ENCODE measurements around the gene RAPGEF4.

GRCh38 chr2:172858473-172858745 is 122.8 kb downstream of the RAPGEF4 start:
- no peak for TF ChIP-seq CREB1 (IDR thresholded peaks at IDR 0.05)
- no peak for TF ChIP-seq CTCF (IDR thresholded peaks at IDR 0.05; ENCODE audit: control extremely low read depth in 1 of 3, insufficient read depth in 1 of 3, low read depth in 1 of 3, low read length in 3 of 3)
- no peak for TF ChIP-seq BRCA1 (IDR thresholded peaks at IDR 0.05; ENCODE audit: low read depth, low read length)
- no peak for TF ChIP-seq ZNF274 (IDR thresholded peaks at IDR 0.05; ENCODE audit: borderline replicate concordance, extremely low read depth, low read length)
- TF ChIP-seq JUND (IDR thresholded peaks at IDR 0.05; ENCODE audit: low read length), result no peak
- no peak for TF ChIP-seq POLR2A (IDR thresholded peaks at IDR 0.05; ENCODE audit: control extremely low read depth in 1 of 2, low read depth in 2 of 2, low read length in 2 of 2)
- no peak for TF ChIP-seq SIN3A (conservative IDR thresholded peaks at IDR 0.05 in 1 of 2, IDR thresholded peaks at IDR 0.05 in 1 of 2; ENCODE audit: low read depth in 1 of 2, low read length in 2 of 2)
- TF ChIP-seq CEBPB (IDR thresholded peaks at IDR 0.05; ENCODE audit: low read depth, low read length), result no peak
- no peak for TF ChIP-seq EP300 (IDR thresholded peaks at IDR 0.05; ENCODE audit: borderline replicate concordance in 1 of 2, low read depth in 2 of 2, low read length in 2 of 2)

Measured in H1 (cell line).